ENCODE results near the gene UBE2O. TPM values are rescaled to one million over a fixed set of nuclear protein-coding genes. Genes with fewer than 3 reads are reported as not detected.

UBE2O gene
- total RNA-seq, 1 experiment from 2014 or later = 52.6 TPM

DNA sequence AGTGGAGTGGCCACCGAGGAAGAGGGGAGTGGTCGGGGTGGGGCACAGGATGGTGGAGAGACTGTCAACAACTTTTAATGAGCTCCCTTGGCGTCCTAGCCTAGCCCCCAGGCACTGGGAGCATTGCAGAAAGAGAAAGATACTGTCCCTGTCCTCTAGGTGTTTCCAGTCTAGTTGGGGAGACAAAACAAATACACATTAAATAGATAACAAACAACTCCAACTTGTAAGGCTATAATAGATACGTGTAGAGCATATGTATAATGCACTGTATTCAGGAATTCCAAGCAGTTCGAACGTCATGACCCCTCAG is 435 bp upstream of the UBE2O start:
- H3K4me1 Mint-ChIP-seq = peaks cover 35 to 37% of the 10 kb centered on the region in 2 experiments
- Histone ChIP-seq H4K8ac (replicated peaks; ENCODE audit: insufficient read length, low read depth, low read length) (no peak overlapping the region), H2AK5ac (ENCODE audit: insufficient read length, low read length) (no peak overlapping the region), H2BK20ac (ENCODE audit: low read depth, low read length, poor library complexity, severe bottlenecking) (no peak overlapping the region), H3K79me1 (ENCODE audit: insufficient read depth, low read depth, low read length, poor library complexity, severe bottlenecking) (no peaks in the 10 kb centered on the region), H3K4ac (ENCODE audit: low read depth, low read length) (no peak overlapping the region), H3K9me3 (ENCODE audit: control insufficient read depth, low read depth, low read length) (no peaks in the 10 kb centered on the region), H3K14ac (ENCODE audit: insufficient read depth, low read length) (no peak overlapping the region), H3K23ac (ENCODE audit: insufficient read length, low read depth, low read length) (no peak overlapping the region), H4K91ac (ENCODE audit: insufficient read length, low read depth, low read length) (no peak overlapping the region), H3K79me2 (ENCODE audit: insufficient read depth, low read length) (peaks cover 33% of the 10 kb centered on the region; the same call in 1 of the 2 replicates), H3K9ac (ENCODE audit: extremely low read depth, insufficient read length, low read length) (no peak overlapping the region), H3K4me2 (ENCODE audit: insufficient read depth, insufficient read length, low read length) (no peak overlapping the region), H3T11ph (ENCODE audit: low read length) (no peak overlapping the region), H2AFZ (ENCODE audit: low read length) (no peak overlapping the region), H3K27ac (ENCODE audit: insufficient read length, low read depth, low read length) (no peak overlapping the region), H2BK12ac (ENCODE audit: insufficient read length, low read depth, low read length) (no peak overlapping the region), H2BK120ac (ENCODE audit: low read depth, low read length, poor library complexity, severe bottlenecking) (no peak overlapping the region), H4K20me1 (ENCODE audit: control insufficient read depth, insufficient read depth, insufficient read length) (no peaks in the 10 kb centered on the region), H2BK15ac (ENCODE audit: low read depth, low read length) (no peak overlapping the region), H3K56ac (ENCODE audit: insufficient read length, low read depth, low read length) (no peak overlapping the region), H3K23me2 (ENCODE audit: insufficient read length, low read depth, low read length, poor library complexity, severe bottlenecking) (peaks cover 7% of the 10 kb centered on the region), H2BK5ac (ENCODE audit: insufficient read length, low read length) (no peak overlapping the region), H3K18ac (ENCODE audit: insufficient read length, low read depth, low read length) (no peak overlapping the region), H4K5ac (ENCODE audit: insufficient read length, low read depth, low read length) (no peak overlapping the region), H3K4me1 (ENCODE audit: insufficient read depth, low read length) (peaks cover 9% of the 10 kb centered on the region; the same call in 1 of the 2 replicates), H3K27me3 (ENCODE audit: insufficient read depth, low read length) (no peaks in the 10 kb centered on the region)
- no CpG with 5 or more reads among the region's 6 CpGs for WGBS (ENCODE audit: extremely low coverage, insufficient read length, low lambda C conversion rate)
- TF ChIP-seq, protein P1, sequence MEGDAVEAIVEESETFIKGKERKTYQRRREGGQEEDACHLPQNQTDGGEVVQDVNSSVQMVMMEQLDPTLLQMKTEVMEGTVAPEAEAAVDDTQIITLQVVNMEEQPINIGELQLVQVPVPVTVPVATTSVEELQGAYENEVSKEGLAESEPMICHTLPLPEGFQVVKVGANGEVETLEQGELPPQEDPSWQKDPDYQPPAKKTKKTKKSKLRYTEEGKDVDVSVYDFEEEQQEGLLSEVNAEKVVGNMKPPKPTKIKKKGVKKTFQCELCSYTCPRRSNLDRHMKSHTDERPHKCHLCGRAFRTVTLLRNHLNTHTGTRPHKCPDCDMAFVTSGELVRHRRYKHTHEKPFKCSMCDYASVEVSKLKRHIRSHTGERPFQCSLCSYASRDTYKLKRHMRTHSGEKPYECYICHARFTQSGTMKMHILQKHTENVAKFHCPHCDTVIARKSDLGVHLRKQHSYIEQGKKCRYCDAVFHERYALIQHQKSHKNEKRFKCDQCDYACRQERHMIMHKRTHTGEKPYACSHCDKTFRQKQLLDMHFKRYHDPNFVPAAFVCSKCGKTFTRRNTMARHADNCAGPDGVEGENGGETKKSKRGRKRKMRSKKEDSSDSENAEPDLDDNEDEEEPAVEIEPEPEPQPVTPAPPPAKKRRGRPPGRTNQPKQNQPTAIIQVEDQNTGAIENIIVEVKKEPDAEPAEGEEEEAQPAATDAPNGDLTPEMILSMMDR (conservative IDR thresholded peaks at IDR 0.05) = 0 out of 3 replicates have a peak, but pooled peaks have one; percentile 6
- H3K9me3 Mint-ChIP-seq = no peaks in the 10 kb centered on the region
- peak overlapping the region; percentile 73 to 88 for H3K4me3 Mint-ChIP-seq
- no peak for DNase-seq
- peak overlapping the region in 1 of 3 experiments; percentile 55; a peak in 1 of 7 replicates for H3K27ac Mint-ChIP-seq
- H3K27me3 Mint-ChIP-seq (ENCODE audit: low read depth) = no peaks in the 10 kb centered on the region
- H3K36me3 Mint-ChIP-seq (ENCODE audit: insufficient read depth in 1 of 3, low read depth in 3 of 3) = no peaks in the 10 kb centered on the region
